Tibial nerve (tissue), 4 donors: ENCODE results near the gene CRYM. TPM values are rescaled to one million over a fixed set of nuclear protein-coding genes. Genes with fewer than 3 reads are reported as not detected.
"Not testable (repeated sequence)": the region's sequence is repeated elsewhere in the genome, so short reads cannot be mapped to it uniquely, and the experiment has no call there.

Experiments
- DNase-seq, 2 donors: peaks; one replicate each; pipeline ENCODE4 v3.0.0-alpha.2; 2019; ENCODE audit warnings: low spot score in 2 of 2
- H3K27ac ChIP-seq, 4 donors: fragments of 200-600 bp; sonication (generic) in 3 of 4; one replicate each; pipeline ENCODE4 v1.5.1; 2017 to 2019; ENCODE audit warnings: mild to moderate bottlenecking in 1 of 4
- H3K27me3 ChIP-seq, 2 donors: fragments of 200-600 bp; sonication (generic) in 1 of 2; one replicate each; pipeline versions ENCODE4 v1.5.1 to v1.6.0; 2017 to 2019
- H3K36me3 ChIP-seq, 3 donors: fragments of 200-600 bp; sonication (generic); one replicate each; pipeline ENCODE4 v1.5.1; 2018 to 2019
- H3K4me1 ChIP-seq, 4 donors: fragments of 200-600 bp; sonication (generic) in 3 of 4; one replicate each; pipeline ENCODE4 v1.5.1; 2017 to 2019
- H3K4me3 ChIP-seq, 4 donors: fragments of 200-600 bp; sonication (generic) in 3 of 4; one replicate each; pipeline ENCODE4 v1.5.1; 2017 to 2019; ENCODE audit warnings: mild to moderate bottlenecking in 1 of 4, moderate library complexity in 1 of 4
- H3K9me3 ChIP-seq, 4 donors: fragments of 200-600 bp; sonication (generic) in 3 of 4; one replicate each; pipeline ENCODE4 v1.5.1; 2017 to 2019
- CTCF ChIP-seq, 5 experiments: fragments of 200-600 bp in 3 of 5; fragments of 450-650 bp in 2 of 5; sonication (generic) in 3 of 5; IDR thresholded peaks; one replicate each; pipeline ENCODE4 v1.5.1; 2016 to 2019; ENCODE audit warnings: antibody characterized with exemption in 5 of 5, mild to moderate bottlenecking in 3 of 5, moderate library complexity in 2 of 5
- EP300 ChIP-seq, 2 donors: sonication (generic); formaldehyde crosslinking; IDR thresholded peaks; one replicate each; pipeline ENCODE4 v1.6.1; 2017; ENCODE audit warnings: antibody characterized with exemption in 2 of 2, mild to moderate bottlenecking in 1 of 2
- POLR2A ChIP-seq, 2 donors: fragments of 450-650 bp; IDR thresholded peaks; one replicate each; pipeline ENCODE4 v1.6.1; 2017; ENCODE audit warnings: antibody characterized with exemption in 2 of 2, mild to moderate bottlenecking in 2 of 2, moderate library complexity in 2 of 2
- WGBS, 2 donors: methylation state at CpG; one replicate each; pipeline ENCODE4 v1.1.5; 2018; 5-methylcytosine and 5-hydroxymethylcytosine counted together
- total RNA-seq, 4 donors: library from RNA; depleted of rRNA; stranded (reverse); fragments of >200 nt; gene quantifications; one replicate each; pipeline ENCODE4 v1.1.0, GENCODE V29; 2016

Gene CRYM
- total RNA-seq, 4 donors from 2014 or later = not detected

GRCh38 chr16:21253470-21253869 is 24.6 kb downstream of the CRYM start:
- no peak overlapping the region for H3K27ac ChIP-seq
- TF ChIP-seq CTCF (IDR thresholded peaks at IDR 0.05) (no peak), EP300 (IDR thresholded peaks at IDR 0.05) (no peak), POLR2A (IDR thresholded peaks at IDR 0.05) (no peak)
- no peaks in the 10 kb centered on the region for H3K4me1 ChIP-seq
- H3K27me3 ChIP-seq = no peaks in the 10 kb centered on the region
- DNase-seq = no peak
- no peaks in the 10 kb centered on the region for H3K9me3 ChIP-seq
- no peaks in the 10 kb centered on the region for H3K36me3 ChIP-seq
- WGBS, 2 donors = 83 to 89% methylated on average over 3 of the region's 3 CpGs
- H3K4me3 ChIP-seq = no peak overlapping the region

GRCh38 chr16:21250072-21250923 is 27.8 kb downstream of the CRYM start:
- no peak for DNase-seq
- no peaks in the 10 kb centered on the region for H3K27me3 ChIP-seq
- H3K36me3 ChIP-seq = no peaks in the 10 kb centered on the region
- H3K4me1 ChIP-seq = no peaks in the 10 kb centered on the region
- TF ChIP-seq EP300 (IDR thresholded peaks at IDR 0.05) = no peak
- TF ChIP-seq CTCF (IDR thresholded peaks at IDR 0.05) = no peak
- TF ChIP-seq POLR2A (IDR thresholded peaks at IDR 0.05) = no peak
- no peak overlapping the region for H3K4me3 ChIP-seq
- WGBS, 2 donors = 82 to 88% methylated on average over 15 of the region's 15 CpGs
- H3K27ac ChIP-seq = no peak overlapping the region
- no peaks in the 10 kb centered on the region for H3K9me3 ChIP-seq

GRCh38 chr16:21248179-21248578 is 29.9 kb downstream of the CRYM start:
- WGBS, 2 donors = 84 to 94% methylated on average over 4 of the region's 4 CpGs
- H3K4me1 ChIP-seq, H3K9me3 ChIP-seq: not testable (repeated sequence)

GRCh38 chr16:21244518-21245215 is 33.4 kb downstream of the CRYM start:
- Histone ChIP-seq H3K4me1 (peaks cover 0 to 5% (median 0%) of the 10 kb centered on the region in 4 donors), H3K36me3 (no peaks in the 10 kb centered on the region), H3K4me3 (no peak overlapping the region), H3K9me3 (no peaks in the 10 kb centered on the region), H3K27me3 (no peaks in the 10 kb centered on the region), H3K27ac (no peak overlapping the region)
- WGBS, 2 donors = 43 to 45% methylated on average over 7 of the region's 7 CpGs
- no peak for DNase-seq
- no peak for TF ChIP-seq POLR2A (IDR thresholded peaks at IDR 0.05)

More at GRCh38 chr16:21248179-21248578, 29.9 kb downstream of the CRYM start:
- H3K4me3 ChIP-seq, H3K36me3 ChIP-seq, H3K27ac ChIP-seq, DNase-seq, H3K27me3 ChIP-seq: not testable (repeated sequence)

- Histone ChIP-seq H3K27me3 (no peaks in the 10 kb centered on the region), H3K36me3 (no peaks in the 10 kb centered on the region), H3K9me3 (no peaks in the 10 kb centered on the region), H3K4me3 (no peak overlapping the region), H3K4me1 (peaks cover 0 to 5% (median 0%) of the 10 kb centered on the region in 4 donors), H3K27ac (no peak overlapping the region)
- TF ChIP-seq EP300 (IDR thresholded peaks at IDR 0.05) (no peak), POLR2A (IDR thresholded peaks at IDR 0.05) (no peak), CTCF (IDR thresholded peaks at IDR 0.05) (no peak)
- no peak for DNase-seq
- WGBS, 2 donors = 20 to 21% methylated on average over 2 of the region's 2 CpGs
Observed at GRCh38 chr16:21242756-21243155, 35.3 kb downstream of the CRYM start.

- 85 to 87% methylated on average over 4 of the region's 4 CpGs for WGBS, 2 donors
- TF ChIP-seq POLR2A (IDR thresholded peaks at IDR 0.05) (no peak), CTCF (IDR thresholded peaks at IDR 0.05) (no peak), EP300 (IDR thresholded peaks at IDR 0.05) (no peak)
Observed at GRCh38 chr16:21239646-21240045, 38.4 kb downstream of the CRYM start.

More at GRCh38 chr16:21239646-21240045, 38.4 kb downstream of the CRYM start:
- Histone ChIP-seq H3K27me3 (no peaks in the 10 kb centered on the region), H3K36me3 (no peaks in the 10 kb centered on the region), H3K4me1 (peaks cover 0 to under 1% (median 0%) of the 10 kb centered on the region in 4 donors), H3K9me3 (no peaks in the 10 kb centered on the region), H3K4me3 (no peak overlapping the region), H3K27ac (no peak overlapping the region)
- no peak for DNase-seq
